ENCODE measurements around the gene TSFM. TPM values are rescaled to one million over a fixed set of nuclear protein-coding genes. Genes with fewer than 3 reads are reported as not detected.

TSFM gene
- total RNA-seq, 2 donors from 2014 or later, result 37.7 to 39.9 TPM

DNA sequence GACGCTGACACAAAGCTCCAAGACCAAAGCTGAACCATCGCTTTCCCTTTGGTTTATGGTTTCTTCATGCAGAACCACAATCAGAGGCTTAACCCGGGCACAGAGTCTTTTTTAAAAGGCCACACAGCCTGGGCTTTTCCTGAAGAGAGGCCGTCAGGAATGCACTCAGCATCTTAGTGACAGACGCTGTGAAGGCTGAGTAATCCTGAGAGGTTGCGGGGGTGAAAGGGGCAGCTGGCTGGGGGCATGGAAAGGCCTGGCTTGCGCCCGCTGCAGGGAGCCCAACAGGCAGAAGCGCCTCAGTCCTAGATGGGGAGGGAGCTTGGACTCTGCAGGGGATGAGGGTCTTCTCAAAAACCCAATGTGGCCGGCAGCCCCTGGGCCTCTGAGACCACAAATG lies 50.4 kb downstream of the TSFM start:
- H3K36me3 ChIP-seq (ENCODE audit: control insufficient read depth, insufficient read depth, low read length), result peaks cover 23% of the 10 kb centered on the region
- no peak overlapping the region for H3K27ac Mint-ChIP-seq
- H3K4me1 Mint-ChIP-seq, result peaks cover 44% of the 10 kb centered on the region
- no peaks in the 10 kb centered on the region for H3K27me3 ChIP-seq (ENCODE audit: control insufficient read depth, insufficient read depth, low read length, poor library complexity, severe bottlenecking)
- H3K27ac ChIP-seq (ENCODE audit: low read depth, low read length), result peak overlapping the region; percentile 74
- peaks cover 23% of the 10 kb centered on the region for H3K4me1 ChIP-seq (ENCODE audit: control insufficient read depth, insufficient read depth, low read length)
- H3K4me3 ChIP-seq (ENCODE audit: low read length), result no peak overlapping the region
- no peak overlapping the region for H3K4me3 Mint-ChIP-seq
- H3K36me3 Mint-ChIP-seq (ENCODE audit: low read depth), result peaks cover 17% of the 10 kb centered on the region
- DNase-seq, result no peak
- no peak overlapping the region for H3K9ac ChIP-seq (ENCODE audit: extremely low read depth, low read length, poor library complexity, severe bottlenecking)
- 53 to 66% methylated on average over 5 to 10 of the region's 10 CpGs for WGBS, 2 experiments (ENCODE audit: insufficient coverage in 1 of 2, insufficient read length in 1 of 2)
- H3K9me3 Mint-ChIP-seq, result no peaks in the 10 kb centered on the region
- no peak for TF ChIP-seq CTCF (conservative IDR thresholded peaks at IDR 0.05)
- no peaks in the 10 kb centered on the region for H3K27me3 Mint-ChIP-seq (ENCODE audit: insufficient read depth)
- H3K9me3 ChIP-seq (ENCODE audit: control insufficient read depth, low read length), result no peaks in the 10 kb centered on the region

DNA sequence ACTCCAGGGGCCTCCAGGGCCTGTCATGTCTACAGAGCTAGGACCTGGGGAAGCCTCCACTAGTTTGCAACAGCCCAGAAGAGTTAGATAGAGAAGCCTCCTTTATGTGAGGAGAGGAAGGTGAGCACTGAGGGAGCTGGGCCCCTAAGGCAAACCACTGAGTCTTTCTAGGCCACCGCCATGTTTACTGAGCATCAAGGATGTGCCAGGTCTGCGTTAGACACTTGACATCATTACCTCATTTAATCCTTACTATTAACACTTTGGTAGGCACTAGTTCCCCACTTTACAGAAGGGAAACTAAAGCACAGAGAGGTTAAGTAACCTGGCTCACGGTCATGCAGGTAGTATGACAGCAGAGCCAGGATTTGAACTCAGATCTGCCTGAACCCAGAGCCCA lies 51.1 kb downstream of the TSFM start:
- no peaks in the 10 kb centered on the region for H3K27me3 Mint-ChIP-seq (ENCODE audit: insufficient read depth)
- no peak for TF ChIP-seq CTCF (conservative IDR thresholded peaks at IDR 0.05)
- Histone ChIP-seq H3K4me3 (ENCODE audit: low read length) (no peak overlapping the region), H3K27me3 (ENCODE audit: control insufficient read depth, insufficient read depth, low read length, poor library complexity, severe bottlenecking) (no peaks in the 10 kb centered on the region), H3K4me1 (ENCODE audit: control insufficient read depth, insufficient read depth, low read length) (peaks cover 30% of the 10 kb centered on the region), H3K9me3 (ENCODE audit: control insufficient read depth, low read length) (no peaks in the 10 kb centered on the region), H3K27ac (ENCODE audit: low read depth, low read length) (peak overlapping the region; percentile 74), H3K36me3 (ENCODE audit: control insufficient read depth, insufficient read depth, low read length) (peaks cover 17% of the 10 kb centered on the region), H3K9ac (ENCODE audit: extremely low read depth, low read length, poor library complexity, severe bottlenecking) (no peak overlapping the region)
- H3K4me1 Mint-ChIP-seq, result peaks cover 51% of the 10 kb centered on the region
- DNase-seq, result no peak
- H3K27ac Mint-ChIP-seq, result peak overlapping the region; percentile 3
- no peaks in the 10 kb centered on the region for H3K9me3 Mint-ChIP-seq
- WGBS, 2 experiments (ENCODE audit: insufficient coverage in 1 of 2, insufficient read length in 1 of 2), result 95 to 96% methylated on average over 3 of the region's 3 CpGs
- peaks cover 13% of the 10 kb centered on the region for H3K36me3 Mint-ChIP-seq (ENCODE audit: low read depth)
- no peak overlapping the region for H3K4me3 Mint-ChIP-seq

DNA sequence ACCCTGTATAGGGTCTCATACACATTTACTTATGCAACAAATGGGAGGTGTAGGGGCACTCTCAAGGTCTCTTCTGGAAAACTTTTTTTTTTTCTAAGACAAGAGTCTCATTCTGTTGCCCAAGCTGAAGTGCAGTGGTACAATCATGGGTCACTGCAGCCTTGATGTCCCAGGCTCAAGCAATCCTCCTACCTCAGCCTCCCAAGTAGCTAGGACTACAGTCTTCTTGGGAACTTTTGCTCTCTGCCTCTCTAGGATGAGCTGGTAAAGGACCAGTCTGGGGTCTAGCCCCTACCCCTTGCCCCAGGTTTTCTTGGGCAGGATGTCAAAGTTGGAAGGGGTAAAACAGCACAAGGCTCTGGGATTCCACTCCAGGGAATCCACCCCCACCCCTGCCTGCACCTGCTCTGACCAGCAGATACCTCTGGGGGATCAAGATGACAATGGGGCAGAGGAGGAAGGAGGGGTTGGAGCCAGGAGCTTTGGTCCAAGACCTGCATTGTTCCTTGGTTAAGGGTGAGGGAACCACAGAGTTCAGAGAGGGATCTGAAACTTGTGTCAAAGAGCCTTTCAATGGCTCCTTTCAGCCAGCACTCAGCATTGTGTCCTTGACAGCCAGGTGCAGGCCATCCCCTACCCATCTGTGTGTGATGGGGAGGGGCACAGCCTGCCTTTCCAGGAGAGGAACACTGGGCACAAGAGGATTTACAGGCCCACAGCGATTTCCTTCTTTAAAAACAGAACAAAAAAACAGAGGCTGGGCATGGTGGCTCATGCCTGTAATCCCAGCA lies 51.7 kb downstream of the TSFM start:
- DNase-seq, result no peak
- Mint-ChIP-seq H3K9me3 (no peaks in the 10 kb centered on the region), H3K27me3 (ENCODE audit: insufficient read depth) (no peaks in the 10 kb centered on the region), H3K4me3 (no peak overlapping the region), H3K36me3 (ENCODE audit: low read depth) (peaks cover 7% of the 10 kb centered on the region), H3K4me1 (peaks cover 54% of the 10 kb centered on the region), H3K27ac (peak overlapping the region; percentile 83)
- no peak overlapping the region for H3K9ac ChIP-seq (ENCODE audit: extremely low read depth, low read length, poor library complexity, severe bottlenecking)
- H3K27me3 ChIP-seq (ENCODE audit: control insufficient read depth, insufficient read depth, low read length, poor library complexity, severe bottlenecking), result no peaks in the 10 kb centered on the region
- no peak overlapping the region for H3K4me3 ChIP-seq (ENCODE audit: low read length)
- TF ChIP-seq CTCF (conservative IDR thresholded peaks at IDR 0.05), result no peak
- WGBS, 2 experiments (ENCODE audit: insufficient coverage in 1 of 2, insufficient read length in 1 of 2), result 0% methylated on average over 1 of the region's 1 CpG; no CpG with 5 or more reads in 1 of the 2 experiments
- H3K27ac ChIP-seq (ENCODE audit: low read depth, low read length), result peak overlapping the region; percentile 44
- H3K36me3 ChIP-seq (ENCODE audit: control insufficient read depth, insufficient read depth, low read length), result peaks cover 11% of the 10 kb centered on the region
- H3K9me3 ChIP-seq (ENCODE audit: control insufficient read depth, low read length), result no peaks in the 10 kb centered on the region
- H3K4me1 ChIP-seq (ENCODE audit: control insufficient read depth, insufficient read depth, low read length), result peaks cover 34% of the 10 kb centered on the region

Measured in endodermal cell (in vitro differentiated cells).